GM18870 (cell line): ENCODE measurements around the gene CDK14.

Experiments
- ATAC-seq: cut with Tn5 transposase; IDR thresholded peaks from one replicate; pipeline ENCODE4 v1.9.1; 2021; ENCODE audit warnings: moderate library complexity; ENCODE audit not compliant: unreplicated experiment

The CDK14 gene

DNA sequence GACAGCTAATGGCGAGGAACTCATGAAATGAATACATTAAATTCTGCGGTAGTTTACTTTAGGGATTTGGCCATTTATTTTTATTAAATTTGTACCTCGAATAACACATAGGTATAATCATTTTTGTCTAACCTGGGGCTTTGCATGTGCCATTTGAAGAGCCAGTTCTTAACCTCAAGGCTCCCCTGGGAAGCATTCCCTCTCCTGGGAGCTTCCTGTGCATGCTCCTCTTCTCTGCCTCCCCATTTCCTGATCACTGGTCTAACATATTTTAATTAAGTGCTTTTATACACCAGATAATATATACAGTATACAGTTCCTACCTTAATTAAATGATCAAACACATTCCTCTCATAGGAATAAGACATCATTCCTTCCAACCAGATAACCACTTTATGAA, 484.2 kb downstream of the CDK14 start:
- no peak for ATAC-seq

DNA sequence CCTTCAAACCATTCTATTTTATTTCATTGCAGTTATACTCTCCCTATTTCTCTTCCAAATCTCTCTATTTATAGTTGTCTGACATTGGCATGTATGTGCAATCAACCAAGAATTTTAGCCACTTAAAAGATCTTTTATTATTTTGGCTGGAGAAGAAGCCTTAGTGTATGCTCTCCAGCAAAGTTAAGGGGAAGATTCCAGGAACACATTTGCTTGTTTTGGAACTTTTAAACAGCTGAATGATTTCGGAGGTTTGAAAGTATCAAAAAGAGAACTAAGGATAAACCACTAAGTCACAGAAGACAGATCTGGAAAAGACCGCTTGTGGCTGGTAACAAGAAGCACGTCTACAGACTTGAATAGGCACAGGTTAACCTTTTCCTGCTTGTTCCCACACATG, 485.9 kb downstream of the CDK14 start:
- ATAC-seq, result no peak

DNA sequence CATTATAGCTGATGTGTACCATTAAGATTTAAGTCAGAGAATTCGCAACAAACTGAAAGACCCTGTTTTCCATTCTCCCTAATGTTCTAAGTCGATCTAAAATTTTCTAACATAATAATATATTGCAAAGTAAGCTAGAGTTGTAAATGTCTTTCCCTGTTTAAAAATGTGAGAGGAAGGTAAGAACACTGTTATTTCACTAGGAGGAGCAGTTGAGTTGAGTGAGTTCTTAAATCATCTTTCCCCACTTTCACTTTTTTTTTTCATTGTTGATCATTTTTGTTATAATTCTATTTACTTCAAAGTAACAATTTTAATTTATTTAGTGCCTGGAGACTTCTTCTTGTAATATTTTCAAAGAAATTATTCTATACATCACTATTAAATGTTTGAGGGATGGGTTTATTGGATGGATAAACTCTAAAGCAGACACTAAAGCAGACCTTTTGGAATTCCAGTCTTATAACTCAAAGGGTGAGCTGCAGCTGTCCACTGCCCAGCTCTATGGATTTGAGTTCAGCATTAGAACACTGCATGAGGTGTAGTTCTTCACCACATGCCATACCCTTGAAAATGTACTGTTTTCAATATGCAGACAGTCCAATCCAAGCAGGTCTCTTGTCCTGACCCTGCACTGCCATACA, 486.9 kb downstream of the CDK14 start:
- no peak for ATAC-seq

DNA sequence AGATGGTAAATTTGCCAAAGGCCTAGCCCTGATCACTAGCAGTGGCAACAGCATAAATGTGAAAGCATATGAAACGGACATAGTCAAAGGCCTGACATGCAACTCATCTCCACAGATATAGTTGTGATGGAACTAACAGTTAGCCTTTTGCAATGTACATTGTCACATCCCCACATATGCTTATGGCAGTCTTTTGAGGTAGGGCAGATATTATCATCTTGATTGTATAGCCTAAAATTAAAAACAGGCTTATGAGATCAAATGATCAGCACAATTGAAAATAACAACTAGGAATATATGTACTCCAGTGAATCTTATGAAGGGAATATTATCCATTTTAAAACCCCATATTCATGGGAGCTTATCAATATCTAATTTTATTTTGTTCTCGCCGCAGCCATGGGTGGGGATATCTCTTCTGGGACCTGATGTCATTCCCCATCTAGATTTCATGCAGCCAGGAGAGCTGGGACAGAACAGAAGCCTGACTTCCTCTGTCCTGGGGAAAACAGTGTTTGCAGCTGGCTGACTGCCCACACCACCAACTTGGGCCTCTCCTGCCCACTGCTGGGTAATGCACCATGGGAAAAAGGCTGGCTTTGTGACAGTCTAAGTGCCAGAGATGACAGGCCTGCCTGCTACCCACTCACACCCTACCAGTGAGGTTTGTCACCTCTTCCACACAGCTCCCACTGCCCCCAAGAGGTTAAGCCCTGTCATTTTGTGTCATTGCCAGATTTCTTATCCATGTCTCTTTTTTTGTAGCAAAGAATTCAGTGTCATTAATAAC, 487.9 kb downstream of the CDK14 start:
- no peak for ATAC-seq

DNA sequence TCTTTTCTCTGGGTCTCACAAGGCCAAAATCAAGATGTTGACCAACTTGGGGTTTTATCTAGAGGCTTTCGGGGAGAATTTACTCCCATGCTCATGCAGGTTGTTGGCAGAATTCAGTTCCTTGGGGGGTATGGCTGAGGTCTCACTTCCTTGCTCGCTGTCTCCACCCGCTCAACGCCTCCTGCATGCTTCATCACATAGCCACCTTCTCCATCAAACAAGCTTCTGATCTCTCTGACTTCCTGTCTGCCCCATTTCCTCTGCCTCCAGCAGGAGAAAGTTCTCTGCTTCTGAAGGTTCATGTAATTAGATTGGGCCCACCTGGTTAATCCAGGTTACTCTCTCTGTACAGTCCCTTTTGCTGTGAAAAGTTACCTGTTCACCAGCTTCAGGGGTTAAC, 489.1 kb downstream of the CDK14 start:
- no peak for ATAC-seq

DNA sequence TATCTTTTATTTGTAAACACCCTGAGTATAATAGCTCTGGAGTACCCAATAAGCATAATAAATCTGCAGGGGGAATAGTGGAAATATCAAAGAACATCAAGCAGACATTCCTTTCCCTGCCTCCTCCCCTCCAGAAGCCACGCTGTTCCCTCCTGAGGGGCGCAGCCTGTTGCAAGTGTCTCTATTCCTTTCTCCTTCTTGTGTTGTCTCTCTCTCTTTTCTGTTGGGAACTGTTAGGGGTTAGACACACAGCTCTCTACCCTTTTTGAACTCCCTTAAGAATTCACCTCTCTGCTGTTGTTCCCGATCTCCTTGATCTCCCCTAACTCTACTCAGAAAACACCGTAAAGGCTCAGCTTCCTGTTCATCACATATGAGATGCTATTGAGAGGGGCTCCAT, 490.1 kb downstream of the CDK14 start:
- ATAC-seq, result no peak

- ATAC-seq, result no peak
Measured at GRCh38 chr7:91088156-91088555, 492.0 kb downstream of the CDK14 start.

DNA sequence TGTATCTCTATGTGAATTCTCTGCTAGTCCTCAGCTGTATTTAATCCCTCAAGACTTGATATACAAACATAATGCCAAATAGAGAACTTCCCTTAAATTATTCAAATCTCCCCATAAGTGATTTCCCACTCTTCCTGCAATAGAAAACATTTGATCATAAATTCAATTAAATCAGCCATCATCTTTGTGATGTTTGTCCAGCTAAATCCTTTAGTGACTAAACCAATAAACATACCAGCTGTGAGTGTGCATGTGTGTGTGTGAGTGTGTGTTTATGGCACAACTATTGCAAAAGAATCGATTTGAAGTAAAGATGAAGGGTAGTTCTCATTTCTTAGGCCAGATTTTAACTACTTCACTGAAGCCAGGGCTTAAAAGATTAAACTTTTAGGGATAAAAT, 492.6 kb downstream of the CDK14 start:
- ATAC-seq, result no peak

DNA sequence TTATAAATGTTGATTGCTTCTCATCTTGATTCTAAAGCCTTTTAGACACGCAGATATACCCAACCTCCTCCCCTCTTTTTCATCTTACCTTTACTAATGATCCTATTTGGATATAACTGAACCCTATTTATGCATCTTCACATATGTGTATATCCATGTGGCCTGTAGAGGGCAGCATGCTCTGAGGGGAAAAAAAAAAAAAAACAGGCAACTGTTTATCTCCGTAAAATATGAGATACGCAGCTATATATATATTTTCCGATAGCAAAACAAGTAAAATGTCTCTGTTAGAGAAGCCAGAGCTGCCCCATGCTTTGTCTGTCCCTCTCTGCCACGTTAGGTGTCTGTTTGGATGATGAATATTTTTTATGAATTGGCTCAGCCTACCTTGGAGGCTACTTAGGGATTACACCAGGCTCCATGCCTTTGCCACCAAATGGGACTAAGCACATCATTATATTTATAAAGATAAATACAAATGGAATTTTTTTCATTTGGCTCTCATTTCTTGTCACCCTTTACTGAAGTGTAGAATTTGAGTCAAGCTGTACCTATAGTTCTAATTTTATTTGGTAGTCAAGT, 493.4 kb downstream of the CDK14 start:
- ATAC-seq, result peak; percentile 74

DNA sequence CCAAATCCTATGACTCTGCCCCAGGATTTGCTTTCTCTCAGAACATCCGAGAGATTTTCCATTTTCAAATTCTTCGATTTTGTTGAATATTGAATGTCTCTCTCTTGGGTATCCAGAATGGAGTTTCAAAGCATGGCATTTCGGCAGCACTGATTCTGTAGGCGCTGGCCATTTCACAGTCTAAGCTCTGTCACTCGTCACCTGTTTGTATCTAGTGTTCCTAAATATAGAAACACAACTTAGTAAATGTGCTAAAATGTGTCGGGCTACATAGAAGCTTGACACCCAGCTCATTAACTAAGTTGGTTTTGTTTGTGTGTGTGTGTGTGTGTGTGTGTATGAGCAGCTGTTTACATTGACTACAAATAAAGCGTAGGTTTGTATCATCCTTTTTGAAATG, 494.6 kb downstream of the CDK14 start:
- no peak for ATAC-seq

GRCh38 chr7:91091631-91092030, 495.5 kb downstream of the CDK14 start:
- no peak for ATAC-seq

DNA sequence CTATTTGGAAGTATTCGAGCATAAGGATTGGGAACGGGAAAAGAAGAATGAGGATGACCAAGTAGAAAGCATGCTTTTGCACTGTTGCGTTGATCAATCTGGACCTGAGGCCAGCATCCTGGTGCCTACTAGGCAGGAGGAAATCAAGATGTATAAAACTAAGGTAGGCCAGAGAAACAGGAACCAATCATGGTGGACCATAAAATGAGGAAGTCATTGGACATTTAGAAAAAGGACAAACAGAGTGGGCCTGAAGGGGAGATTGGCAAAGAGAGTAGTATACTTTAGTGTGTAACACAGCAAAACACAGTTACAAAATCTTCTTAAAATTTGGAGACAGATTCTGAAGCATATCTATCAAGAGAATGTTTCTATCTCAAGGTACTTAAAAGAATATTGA, 497.1 kb downstream of the CDK14 start:
- no peak for ATAC-seq

GRCh38 chr7:91098566-91098965, 502.4 kb downstream of the CDK14 start:
- ATAC-seq, result no peak

DNA sequence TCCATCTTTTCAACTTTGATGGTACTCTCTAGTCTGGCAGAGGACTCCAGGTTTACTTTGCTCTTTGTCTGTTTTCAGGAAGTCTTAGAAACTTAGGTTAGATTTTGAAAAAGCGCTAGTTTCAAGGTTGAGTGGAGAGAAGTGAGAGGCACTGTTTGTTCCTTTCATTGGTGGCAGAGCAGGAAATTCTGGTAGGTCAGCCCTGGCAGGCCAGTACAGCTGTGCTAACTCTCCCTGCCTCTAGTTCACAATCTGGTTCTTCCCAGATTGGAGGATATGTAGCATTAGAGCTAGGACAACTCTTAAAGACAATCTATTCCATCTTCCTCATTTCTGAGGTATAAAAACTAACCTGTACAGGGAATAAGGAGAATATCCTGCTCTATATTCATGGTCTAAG, 507.2 kb downstream of the CDK14 start:
- ATAC-seq, result no peak

DNA sequence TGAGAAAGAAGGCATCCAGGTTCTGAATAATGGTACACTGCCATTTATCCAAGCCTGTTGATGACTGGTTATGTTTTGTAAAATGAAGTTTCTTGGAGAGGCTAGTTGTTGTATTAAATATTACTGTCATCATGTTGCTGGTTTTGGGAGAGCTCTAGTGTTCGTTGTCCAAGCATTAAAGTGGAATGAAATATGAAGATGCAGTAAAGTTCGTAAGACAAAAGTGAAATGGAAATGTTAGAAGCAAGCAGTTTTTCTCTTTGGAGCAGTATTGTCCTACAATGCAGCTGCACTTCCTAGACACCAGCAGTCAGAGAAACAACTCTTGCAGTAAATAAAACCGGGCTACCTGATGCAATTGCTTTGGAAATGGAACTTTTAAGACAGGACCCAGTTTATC, 511.3 kb downstream of the CDK14 start:
- no peak for ATAC-seq

GRCh38 chr7:91109200-91109599, 513.1 kb downstream of the CDK14 start:
- ATAC-seq, result no peak

DNA sequence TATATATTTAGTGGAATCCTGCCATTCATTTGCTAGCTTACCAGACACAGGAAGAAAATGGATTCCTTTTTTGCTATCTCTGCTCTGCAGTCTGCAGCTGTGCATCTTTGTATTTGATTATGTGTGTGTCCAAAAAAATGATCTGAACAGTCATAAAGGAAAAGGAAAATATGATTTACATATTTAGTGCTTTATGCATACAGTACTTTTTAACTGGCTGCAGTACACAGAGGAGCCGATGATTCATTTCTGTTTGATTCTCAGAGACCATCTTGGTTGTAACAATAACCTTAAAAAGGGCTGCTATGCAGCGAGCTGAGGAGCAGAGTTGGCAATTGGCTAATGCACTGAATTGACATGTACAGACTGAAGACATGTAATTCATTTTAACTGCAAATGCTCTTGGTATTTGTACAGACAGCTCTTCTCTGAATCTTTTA, 516.8 kb downstream of the CDK14 start:
- ATAC-seq, result no peak

DNA sequence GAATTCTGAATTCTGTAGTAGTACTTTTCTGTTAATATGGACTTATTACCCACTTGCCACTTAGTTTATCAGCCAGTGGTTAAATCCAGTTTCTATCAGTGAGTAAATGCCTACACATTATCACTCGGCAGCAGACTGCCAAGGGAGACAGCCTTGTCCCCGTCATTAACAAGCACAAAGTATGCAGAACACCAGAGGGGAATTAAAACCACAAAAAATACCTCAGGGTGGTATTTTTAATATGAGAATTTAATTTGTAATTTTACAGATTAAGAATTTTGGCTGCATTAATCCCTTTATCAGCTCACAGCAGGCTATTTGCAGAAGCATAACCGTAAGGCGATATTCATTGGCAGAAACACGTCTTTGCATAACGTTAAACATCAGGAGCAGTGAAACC, 518.1 kb downstream of the CDK14 start:
- no peak for ATAC-seq

- no peak for ATAC-seq
Measured at GRCh38 chr7:91126762-91127161, 530.6 kb downstream of the CDK14 start.

GRCh38 chr7:91127325-91127724, 531.2 kb downstream of the CDK14 start:
- ATAC-seq, result no peak

DNA sequence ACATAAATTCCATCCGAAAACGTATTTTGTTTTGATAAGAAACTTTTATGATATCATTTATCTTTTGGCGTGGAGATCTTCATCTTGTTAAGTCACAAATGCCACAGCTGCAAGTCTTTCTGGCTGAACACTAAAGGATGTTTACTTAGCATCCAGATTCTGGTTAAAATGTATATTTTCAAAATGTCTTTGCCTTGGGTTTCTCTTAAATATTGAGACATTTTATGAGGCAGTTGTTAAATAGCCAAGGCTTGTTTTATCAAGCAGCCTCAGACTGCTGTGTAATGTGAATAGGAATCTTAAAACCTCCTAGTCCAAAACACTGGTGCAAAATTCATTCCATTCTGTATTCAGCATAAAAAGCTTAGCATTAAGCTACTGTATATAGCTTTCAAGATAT, 531.8 kb downstream of the CDK14 start:
- ATAC-seq, result no peak

DNA sequence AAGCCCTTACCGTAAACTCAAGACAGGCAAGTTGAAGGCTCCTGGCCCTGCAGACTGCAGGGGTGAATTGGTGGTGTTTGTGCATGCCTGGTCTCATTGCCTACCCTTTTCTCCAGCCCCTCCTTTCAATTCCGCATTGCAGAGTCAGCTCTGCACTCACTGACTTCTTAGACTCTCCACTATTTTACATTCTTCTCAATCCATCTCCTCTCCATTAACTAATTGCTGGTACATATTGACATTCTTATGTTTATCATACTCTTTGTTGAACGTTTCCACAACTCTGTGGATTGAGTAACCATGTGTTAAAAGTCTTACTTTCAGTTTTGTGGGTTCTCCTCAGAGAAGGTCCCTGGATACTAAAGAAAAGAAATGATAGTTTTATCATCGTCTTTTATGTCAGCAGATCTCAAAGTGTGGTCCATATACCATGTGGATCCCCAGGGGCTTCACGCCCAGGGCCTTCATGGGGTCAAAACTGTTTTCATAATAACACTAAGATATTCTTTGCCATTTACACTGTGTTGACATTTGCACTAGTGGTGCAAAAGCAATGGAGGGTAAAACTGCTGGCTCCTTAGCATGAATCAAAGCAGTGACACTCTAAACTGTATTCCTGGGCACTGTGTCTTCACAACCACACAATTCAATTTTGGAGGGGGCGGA, 532.7 kb downstream of the CDK14 start:
- no peak for ATAC-seq
